Peyer's patch (tissue), 4 donors: ENCODE data around the gene EIF4B.

ENCODE experiments used
- CTCF ChIP-seq, 6 experiments: fragments of 450-650 bp in 4 of 6; fragments of 200-600 bp in 2 of 6; sonication (generic) in 1 of 6; IDR thresholded peaks; one replicate each; pipeline ENCODE4 v1.5.1; 2017 to 2019; ENCODE audit warnings: antibody characterized with exemption in 6 of 6, mild to moderate bottlenecking in 3 of 6, moderate library complexity in 1 of 6
- POLR2A ChIP-seq, 2 donors: fragments of 450-650 bp; IDR thresholded peaks; one replicate each; pipeline ENCODE4 v1.5.1; 2017; ENCODE audit warnings: antibody characterized with exemption in 2 of 2, mild to moderate bottlenecking in 2 of 2, moderate library complexity in 2 of 2

GRCh38 chr12:53086361-53086760 lies 80.1 kb downstream of the EIF4B start:
- TF ChIP-seq CTCF (IDR thresholded peaks at IDR 0.05) = no peak
- no peak for TF ChIP-seq POLR2A (IDR thresholded peaks at IDR 0.05)
